GM12878 (cell line): ENCODE results near the gene KCNK4. TPM values are rescaled to one million over a fixed set of nuclear protein-coding genes. Genes with fewer than 3 reads are reported as not detected.

Source experiments
- CHD2 ChIP-seq: IDR thresholded peaks from 2 replicates; pipeline ENCODE4 v1.6.1; 2011; ENCODE audit warnings: low read depth, low read length, improper control_type of control experiment, borderline replicate concordance
- CREB1 ChIP-seq: IDR thresholded peaks from 2 replicates; pipeline ENCODE4 v1.6.1; 2012; ENCODE audit warnings: low read depth, mild to moderate bottlenecking, inconsistent platforms
- DPF2 ChIP-seq: fragments of 450-650 bp; IDR thresholded peaks from 2 replicates; pipeline ENCODE4 v1.6.1; 2017; ENCODE audit warnings: mild to moderate bottlenecking
- EED ChIP-seq: sonication (generic); IDR thresholded peaks from 2 replicates; pipeline ENCODE4 v1.6.1; 2016; ENCODE audit warnings: antibody characterized with exemption, low read depth
- EP300 ChIP-seq, 2 experiments: fragments of 150-350 bp in 1 of 2; IDR thresholded peaks; 2 replicates each; pipeline ENCODE4 v1.6.1; 2011 to 2012; ENCODE audit warnings: low read depth in 2 of 2, low read length in 2 of 2, borderline replicate concordance in 1 of 2, improper control_type of control experiment in 1 of 2, inconsistent platforms in 1 of 2; ENCODE audit not compliant: control insufficient read depth in 1 of 2
- EZH2 ChIP-seq: IDR thresholded peaks from 2 replicates; pipeline ENCODE4 v1.6.1; 2012; ENCODE audit warnings: low read depth, mild to moderate bottlenecking, control low read depth, inconsistent platforms, low read length, borderline replicate concordance; ENCODE audit not compliant: control insufficient read depth
- KLF5 ChIP-seq: fragments of 450-650 bp; IDR thresholded peaks from 2 replicates; pipeline ENCODE4 v1.6.1; 2014; ENCODE audit warnings: mild to moderate bottlenecking; ENCODE audit not compliant: partially characterized antibody
- MYC ChIP-seq: IDR thresholded peaks from 2 replicates; pipeline ENCODE4 v1.6.1; 2011; ENCODE audit warnings: mild to moderate bottlenecking, low read length, moderate library complexity, inconsistent platforms; ENCODE audit not compliant: insufficient read depth, insufficient replicate concordance, insufficient read length, severe bottlenecking
- NR2F1 ChIP-seq: fragments of 450-650 bp; conservative IDR thresholded peaks from 2 replicates; pipeline ENCODE4 v1.6.1; 2017; ENCODE audit warnings: mild to moderate bottlenecking
- RBBP5 ChIP-seq: fragments of 200-600 bp; sonication (generic); conservative IDR thresholded peaks from 2 replicates; pipeline ENCODE4 v1.6.1; 2016
- SIX5 ChIP-seq: IDR thresholded peaks from 2 replicates; pipeline ENCODE4 v1.6.1; 2011; ENCODE audit warnings: mild to moderate bottlenecking, low read depth, low read length, moderate library complexity; ENCODE audit not compliant: severe bottlenecking
- SP1 ChIP-seq: IDR thresholded peaks from one replicate; pipeline ENCODE4 v1.6.1; 2011; ENCODE audit warnings: low read depth, low read length
- STAT1 ChIP-seq: fragments of 450-650 bp; conservative IDR thresholded peaks from 2 replicates; pipeline ENCODE4 v1.6.1; 2014; ENCODE audit warnings: antibody characterized with exemption, mild to moderate bottlenecking
- TCF7 ChIP-seq: IDR thresholded peaks from 2 replicates; pipeline ENCODE4 v1.6.1; 2014; ENCODE audit warnings: antibody characterized with exemption, borderline replicate concordance
- ZNF274 ChIP-seq: IDR thresholded peaks from one replicate; pipeline ENCODE4 v1.8.0; 2011; ENCODE audit not compliant: insufficient read length, insufficient read depth
- polyA plus RNA-seq, 11 experiments: library from polyadenylated mRNA; depleted of rRNA in 4 of 11; unstranded in 6 of 11; stranded (reverse) in 5 of 11; fragments of >200 nt; fragmentation: Nextera tagmentation in 4 of 11; fragmentation: Illumina TruSeq in 1 of 11; extraction: Ambion mirVana in 4 of 11; extraction: Trizol in 1 of 11; gene quantifications; 1 replicate in 1 of 11; 2 replicates in 10 of 11; pipeline versions ENCODE4 v1.2.1 to v1.2.3, GENCODE V29; 2011 to 2016; ENCODE audit warnings: inconsistent platforms in 2 of 11, missing spikeins in 2 of 11, low read depth in 1 of 11
- total RNA-seq, 4 experiments: library from RNA; depleted of rRNA in 3 of 4; stranded (reverse); fragments of >200 nt in 3 of 4; fragmentation: Illumina TruSeq in 1 of 4; extraction: Trizol in 1 of 4; gene quantifications; 2 replicates each; pipeline versions ENCODE4 v1.2.1 to v1.2.3, GENCODE V29; 2013 to 2021
- TF ChIP-seq, protein P1 (sequence below): fragments of 150-350 bp; IDR thresholded peaks from 2 replicates; pipeline ENCODE4 v1.6.1; 2016; ENCODE audit warnings: low read depth, low read length
- TF ChIP-seq, protein P2 (sequence below): fragments of 450-650 bp; IDR thresholded peaks from 2 replicates; pipeline ENCODE4 v1.6.1; 2017; ENCODE audit warnings: mild to moderate bottlenecking
- TF ChIP-seq, protein P3 (sequence below): IDR thresholded peaks from 2 replicates; pipeline ENCODE4 v1.6.1; 2011; ENCODE audit warnings: mild to moderate bottlenecking, low read depth, low read length, moderate library complexity; ENCODE audit not compliant: insufficient replicate concordance
- TF ChIP-seq, protein P4 (sequence below), 3 experiments: IDR thresholded peaks in 2 of 3; conservative IDR thresholded peaks in 1 of 3; 2 replicates each; pipeline ENCODE4 v1.5.1; 2011; ENCODE audit warnings: low read depth in 3 of 3, low read length in 3 of 3, mild to moderate bottlenecking in 3 of 3, control low read depth in 2 of 3, moderate library complexity in 2 of 3, inconsistent platforms in 1 of 3, mixed read lengths in 1 of 3; ENCODE audit not compliant: control insufficient read depth in 2 of 3, insufficient read depth in 1 of 3; ENCODE audit errors: extremely low read depth in 1 of 3

KCNK4 gene
- total and polyA plus RNA-seq, 10 of the 15 experiments (the other 5 are each of a cell fraction or from before 2014, with no cell fraction given): 0.04 TPM; not detected in 9

DNA sequence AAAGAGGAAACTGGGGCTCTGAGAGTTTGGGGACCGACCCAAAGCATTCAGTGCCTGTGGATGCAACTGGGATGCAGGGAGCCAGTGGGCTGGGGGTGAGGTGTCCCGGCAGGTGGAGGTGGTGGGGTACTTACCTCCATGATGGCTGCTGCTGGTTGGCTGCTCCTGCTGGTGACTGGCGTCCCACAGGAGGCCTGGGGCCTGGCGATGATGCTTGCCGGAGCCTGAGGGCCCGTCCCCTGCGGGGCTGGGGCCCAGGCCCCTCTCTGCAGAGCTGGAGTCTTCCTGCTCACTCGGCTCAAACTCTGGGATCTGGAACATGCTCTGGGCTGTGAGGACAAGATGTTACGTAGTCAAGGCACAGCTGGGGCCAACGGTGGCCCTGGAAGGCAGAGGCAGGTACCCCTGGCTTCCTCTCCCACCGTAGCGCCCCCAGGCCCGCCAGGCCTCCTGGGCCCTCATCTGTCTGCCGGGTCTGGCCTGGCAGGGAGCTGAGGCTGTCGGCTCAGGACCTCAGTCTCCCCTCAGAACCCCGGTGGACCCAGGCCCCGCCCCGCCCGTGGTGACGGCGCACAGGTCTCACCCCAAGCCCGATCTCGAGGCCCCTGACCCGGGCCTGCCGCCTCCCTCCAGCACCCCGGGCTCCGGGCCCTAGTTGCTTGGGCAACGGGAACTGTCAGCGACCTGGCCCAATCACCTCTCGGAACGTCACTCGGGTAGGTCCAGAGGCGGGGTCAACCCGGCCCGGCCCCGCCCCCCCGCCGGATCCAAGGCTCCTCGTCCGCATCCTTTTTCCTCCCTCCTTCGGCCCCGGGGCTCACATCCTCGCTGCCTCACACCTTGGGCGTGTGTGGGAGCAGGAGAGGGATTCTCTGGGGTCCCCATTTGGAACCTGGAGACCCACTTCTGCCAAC lies 6.8 kb upstream of the KCNK4 start, which contains the start of gene BAD (continued):
- TF ChIP-seq EZH2 (no peak), SP1 (peak; percentile 93), CHD2 (0 out of 2 replicates have a peak, but pooled peaks have one; percentile 78), CREB1 (peak; percentile 91), EP300 (IDR thresholded peaks at IDR 0.05; ENCODE audit: borderline replicate concordance in 1 of 2, control insufficient read depth in 1 of 2, low read depth in 2 of 2, low read length in 2 of 2) (no peak; a peak in 1 of 4 replicates), KLF5 (no peak), MYC (no peak), EED (no peak; the same call in 1 of the 2 replicates), DPF2 (no peak), TCF7 (no peak), RBBP5 (no peak), SIX5 (no peak), ZNF274 (no peak), NR2F1 (peak; percentile 79), STAT1 (no peak)
- TF ChIP-seq, protein P1, sequence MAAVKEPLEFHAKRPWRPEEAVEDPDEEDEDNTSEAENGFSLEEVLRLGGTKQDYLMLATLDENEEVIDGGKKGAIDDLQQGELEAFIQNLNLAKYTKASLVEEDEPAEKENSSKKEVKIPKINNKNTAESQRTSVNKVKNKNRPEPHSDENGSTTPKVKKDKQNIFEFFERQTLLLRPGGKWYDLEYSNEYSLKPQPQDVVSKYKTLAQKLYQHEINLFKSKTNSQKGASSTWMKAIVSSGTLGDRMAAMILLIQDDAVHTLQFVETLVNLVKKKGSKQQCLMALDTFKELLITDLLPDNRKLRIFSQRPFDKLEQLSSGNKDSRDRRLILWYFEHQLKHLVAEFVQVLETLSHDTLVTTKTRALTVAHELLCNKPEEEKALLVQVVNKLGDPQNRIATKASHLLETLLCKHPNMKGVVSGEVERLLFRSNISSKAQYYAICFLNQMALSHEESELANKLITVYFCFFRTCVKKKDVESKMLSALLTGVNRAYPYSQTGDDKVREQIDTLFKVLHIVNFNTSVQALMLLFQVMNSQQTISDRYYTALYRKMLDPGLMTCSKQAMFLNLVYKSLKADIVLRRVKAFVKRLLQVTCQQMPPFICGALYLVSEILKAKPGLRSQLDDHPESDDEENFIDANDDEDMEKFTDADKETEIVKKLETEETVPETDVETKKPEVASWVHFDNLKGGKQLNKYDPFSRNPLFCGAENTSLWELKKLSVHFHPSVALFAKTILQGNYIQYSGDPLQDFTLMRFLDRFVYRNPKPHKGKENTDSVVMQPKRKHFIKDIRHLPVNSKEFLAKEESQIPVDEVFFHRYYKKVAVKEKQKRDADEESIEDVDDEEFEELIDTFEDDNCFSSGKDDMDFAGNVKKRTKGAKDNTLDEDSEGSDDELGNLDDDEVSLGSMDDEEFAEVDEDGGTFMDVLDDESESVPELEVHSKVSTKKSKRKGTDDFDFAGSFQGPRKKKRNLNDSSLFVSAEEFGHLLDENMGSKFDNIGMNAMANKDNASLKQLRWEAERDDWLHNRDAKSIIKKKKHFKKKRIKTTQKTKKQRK: no peak
- TF ChIP-seq, protein P2, sequence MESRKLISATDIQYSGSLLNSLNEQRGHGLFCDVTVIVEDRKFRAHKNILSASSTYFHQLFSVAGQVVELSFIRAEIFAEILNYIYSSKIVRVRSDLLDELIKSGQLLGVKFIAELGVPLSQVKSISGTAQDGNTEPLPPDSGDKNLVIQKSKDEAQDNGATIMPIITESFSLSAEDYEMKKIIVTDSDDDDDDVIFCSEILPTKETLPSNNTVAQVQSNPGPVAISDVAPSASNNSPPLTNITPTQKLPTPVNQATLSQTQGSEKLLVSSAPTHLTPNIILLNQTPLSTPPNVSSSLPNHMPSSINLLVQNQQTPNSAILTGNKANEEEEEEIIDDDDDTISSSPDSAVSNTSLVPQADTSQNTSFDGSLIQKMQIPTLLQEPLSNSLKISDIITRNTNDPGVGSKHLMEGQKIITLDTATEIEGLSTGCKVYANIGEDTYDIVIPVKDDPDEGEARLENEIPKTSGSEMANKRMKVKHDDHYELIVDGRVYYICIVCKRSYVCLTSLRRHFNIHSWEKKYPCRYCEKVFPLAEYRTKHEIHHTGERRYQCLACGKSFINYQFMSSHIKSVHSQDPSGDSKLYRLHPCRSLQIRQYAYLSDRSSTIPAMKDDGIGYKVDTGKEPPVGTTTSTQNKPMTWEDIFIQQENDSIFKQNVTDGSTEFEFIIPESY: no peak
- TF ChIP-seq, protein P3, sequence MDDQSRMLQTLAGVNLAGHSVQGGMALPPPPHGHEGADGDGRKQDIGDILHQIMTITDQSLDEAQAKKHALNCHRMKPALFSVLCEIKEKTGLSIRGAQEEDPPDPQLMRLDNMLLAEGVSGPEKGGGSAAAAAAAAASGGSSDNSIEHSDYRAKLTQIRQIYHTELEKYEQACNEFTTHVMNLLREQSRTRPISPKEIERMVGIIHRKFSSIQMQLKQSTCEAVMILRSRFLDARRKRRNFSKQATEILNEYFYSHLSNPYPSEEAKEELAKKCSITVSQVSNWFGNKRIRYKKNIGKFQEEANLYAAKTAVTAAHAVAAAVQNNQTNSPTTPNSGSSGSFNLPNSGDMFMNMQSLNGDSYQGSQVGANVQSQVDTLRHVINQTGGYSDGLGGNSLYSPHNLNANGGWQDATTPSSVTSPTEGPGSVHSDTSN: peak; percentile 93
- TF ChIP-seq, protein P4, sequence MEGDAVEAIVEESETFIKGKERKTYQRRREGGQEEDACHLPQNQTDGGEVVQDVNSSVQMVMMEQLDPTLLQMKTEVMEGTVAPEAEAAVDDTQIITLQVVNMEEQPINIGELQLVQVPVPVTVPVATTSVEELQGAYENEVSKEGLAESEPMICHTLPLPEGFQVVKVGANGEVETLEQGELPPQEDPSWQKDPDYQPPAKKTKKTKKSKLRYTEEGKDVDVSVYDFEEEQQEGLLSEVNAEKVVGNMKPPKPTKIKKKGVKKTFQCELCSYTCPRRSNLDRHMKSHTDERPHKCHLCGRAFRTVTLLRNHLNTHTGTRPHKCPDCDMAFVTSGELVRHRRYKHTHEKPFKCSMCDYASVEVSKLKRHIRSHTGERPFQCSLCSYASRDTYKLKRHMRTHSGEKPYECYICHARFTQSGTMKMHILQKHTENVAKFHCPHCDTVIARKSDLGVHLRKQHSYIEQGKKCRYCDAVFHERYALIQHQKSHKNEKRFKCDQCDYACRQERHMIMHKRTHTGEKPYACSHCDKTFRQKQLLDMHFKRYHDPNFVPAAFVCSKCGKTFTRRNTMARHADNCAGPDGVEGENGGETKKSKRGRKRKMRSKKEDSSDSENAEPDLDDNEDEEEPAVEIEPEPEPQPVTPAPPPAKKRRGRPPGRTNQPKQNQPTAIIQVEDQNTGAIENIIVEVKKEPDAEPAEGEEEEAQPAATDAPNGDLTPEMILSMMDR (IDR thresholded peaks at IDR 0.05 in 2 of 3, conservative IDR thresholded peaks at IDR 0.05 in 1 of 3; ENCODE audit: control insufficient read depth in 2 of 3, extremely low read depth in 1 of 3, insufficient read depth in 1 of 3, low read depth in 3 of 3, low read length in 3 of 3): no peak
